K562 treated with DMSO at 1 percent for 4 hours (cell line): ENCODE measurements around the gene PURB. TPM values are rescaled to one million over a fixed set of nuclear protein-coding genes. Genes with fewer than 3 reads are reported as not detected.

Experiments used
- total RNA-seq: library from RNA; unstranded; fragments of 300-600 nt; gene quantifications from 2 replicates; pipeline ENCODE4 v1.2.3, GENCODE V29; 2022; ENCODE audit not compliant: insufficient read depth

The PURB gene
- 5.5 and 8.1 TPM in 2 replicates for total RNA-seq

GRCh38 chr7:44885394-44886317 lies at the start of gene PURB:
Gene PURB (minus strand): TSS chr7:44885530. CDS start chr7:44885348, 182 bp downstream.

GRCh38 chr7:44847920-44848634 lies 37.3 kb downstream of the PURB start, which contains the start of gene H2AZ2:
Gene H2AZ2 (minus strand): TSS chr7:44848087. CDS start chr7:44847971, 116 bp downstream.

Other genes starting within 250 kb of the PURB start
- 10.5 and 17.3 TPM in 2 replicates for gene ZMIZ2, start 136.7 kb downstream of the PURB start, total RNA-seq
- gene PPIA, start 88.8 kb downstream of the PURB start, total RNA-seq, result 1,560 and 1,620 TPM in 2 replicates
- 263 and 275 TPM in 2 replicates for gene H2AZ2, start 37.4 kb downstream of the PURB start, total RNA-seq
- 0.31 TPM in 1 of 2 replicates, not detected in the other for gene MYO1G, start 93.5 kb upstream of the PURB start, total RNA-seq
- gene CCM2, start 114.7 kb upstream of the PURB start, total RNA-seq, result 34.5 and 35.5 TPM in 2 replicates
- gene NACAD, start 203.4 kb upstream of the PURB start, total RNA-seq, result not detected in 2 replicates
- 108 and 119 TPM in 2 replicates for gene TBRG4, start 226.2 kb upstream of the PURB start, total RNA-seq